KMS-11 (cell line): ENCODE results near the gene RAPGEF5.

Experiments
- H2AFZ ChIP-seq: fragments of 200-600 bp; sonication (generic); 2 replicates; pipeline ENCODE4 v1.6.1; 2016; ENCODE audit warnings: antibody characterized with exemption, mixed run types, low read depth
- H3K27ac ChIP-seq: fragments of 200-600 bp; sonication (generic); 2 replicates; pipeline ENCODE4 v1.6.1; 2016; ENCODE audit warnings: mild to moderate bottlenecking, mixed run types
- H3K27me3 ChIP-seq: fragments of 200-600 bp; sonication (generic); 2 replicates; pipeline ENCODE4 v1.6.1; 2017; ENCODE audit warnings: mild to moderate bottlenecking, low read depth, mixed run types, moderate library complexity; ENCODE audit not compliant: insufficient read depth
- H3K36me3 ChIP-seq: fragments of 200-600 bp; sonication (generic); 2 replicates; pipeline ENCODE4 v1.6.1; 2017; ENCODE audit warnings: mild to moderate bottlenecking, mixed run types; ENCODE audit not compliant: insufficient read depth
- H3K4me1 ChIP-seq: fragments of 200-600 bp; sonication (generic); 2 replicates; pipeline ENCODE4 v1.6.1; 2016; ENCODE audit warnings: mild to moderate bottlenecking, low read depth, mixed run types; ENCODE audit not compliant: poor library complexity, severe bottlenecking
- H3K4me2 ChIP-seq: fragments of 200-600 bp; sonication (generic); 2 replicates; pipeline ENCODE4 v1.7.0; 2016; ENCODE audit warnings: mild to moderate bottlenecking, mixed run types
- H3K4me3 ChIP-seq: fragments of 200-600 bp; sonication (generic); IDR thresholded peaks from 2 replicates; pipeline ENCODE4 v1.6.1; 2017; ENCODE audit warnings: low read depth, low read length, mixed read lengths; ENCODE audit not compliant: insufficient read depth
- H3K79me2 ChIP-seq: fragments of 200-600 bp; sonication (generic); 2 replicates; pipeline ENCODE4 v1.6.1; 2016; ENCODE audit warnings: low read depth, mixed run types; ENCODE audit not compliant: insufficient read depth
- H3K9ac ChIP-seq: fragments of 200-600 bp; sonication (generic); 2 replicates; pipeline ENCODE4 v1.6.1; 2016; ENCODE audit warnings: mild to moderate bottlenecking, mixed run types
- H4K20me1 ChIP-seq: fragments of 200-600 bp; sonication (generic); 2 replicates; pipeline ENCODE4 v1.6.1; 2016; ENCODE audit warnings: mild to moderate bottlenecking, mixed run types; ENCODE audit not compliant: insufficient read depth
- TF ChIP-seq, protein P1 (sequence below): fragments of 200-600 bp; sonication (generic); conservative IDR thresholded peaks from 2 replicates; pipeline ENCODE4 v1.6.1; 2017; ENCODE audit warnings: low read depth, mild to moderate bottlenecking, antibody characterized with exemption, low read length, moderate library complexity, mixed read lengths

Gene RAPGEF5

GRCh38 chr7:22200238-22200637 lies 156.7 kb downstream of the RAPGEF5 start:
- Histone ChIP-seq H3K4me3 (no peak overlapping the region), H3K9ac (no peak overlapping the region), H3K27me3 (no peaks in the 10 kb centered on the region), H3K27ac (no peak overlapping the region), H3K36me3 (no peaks in the 10 kb centered on the region), H2AFZ (no peak overlapping the region), H4K20me1 (no peaks in the 10 kb centered on the region), H3K4me1 (peaks cover 12% of the 10 kb centered on the region), H3K4me2 (no peak overlapping the region), H3K79me2 (no peaks in the 10 kb centered on the region)
- TF ChIP-seq, protein P1, sequence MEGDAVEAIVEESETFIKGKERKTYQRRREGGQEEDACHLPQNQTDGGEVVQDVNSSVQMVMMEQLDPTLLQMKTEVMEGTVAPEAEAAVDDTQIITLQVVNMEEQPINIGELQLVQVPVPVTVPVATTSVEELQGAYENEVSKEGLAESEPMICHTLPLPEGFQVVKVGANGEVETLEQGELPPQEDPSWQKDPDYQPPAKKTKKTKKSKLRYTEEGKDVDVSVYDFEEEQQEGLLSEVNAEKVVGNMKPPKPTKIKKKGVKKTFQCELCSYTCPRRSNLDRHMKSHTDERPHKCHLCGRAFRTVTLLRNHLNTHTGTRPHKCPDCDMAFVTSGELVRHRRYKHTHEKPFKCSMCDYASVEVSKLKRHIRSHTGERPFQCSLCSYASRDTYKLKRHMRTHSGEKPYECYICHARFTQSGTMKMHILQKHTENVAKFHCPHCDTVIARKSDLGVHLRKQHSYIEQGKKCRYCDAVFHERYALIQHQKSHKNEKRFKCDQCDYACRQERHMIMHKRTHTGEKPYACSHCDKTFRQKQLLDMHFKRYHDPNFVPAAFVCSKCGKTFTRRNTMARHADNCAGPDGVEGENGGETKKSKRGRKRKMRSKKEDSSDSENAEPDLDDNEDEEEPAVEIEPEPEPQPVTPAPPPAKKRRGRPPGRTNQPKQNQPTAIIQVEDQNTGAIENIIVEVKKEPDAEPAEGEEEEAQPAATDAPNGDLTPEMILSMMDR, result no peak

DNA sequence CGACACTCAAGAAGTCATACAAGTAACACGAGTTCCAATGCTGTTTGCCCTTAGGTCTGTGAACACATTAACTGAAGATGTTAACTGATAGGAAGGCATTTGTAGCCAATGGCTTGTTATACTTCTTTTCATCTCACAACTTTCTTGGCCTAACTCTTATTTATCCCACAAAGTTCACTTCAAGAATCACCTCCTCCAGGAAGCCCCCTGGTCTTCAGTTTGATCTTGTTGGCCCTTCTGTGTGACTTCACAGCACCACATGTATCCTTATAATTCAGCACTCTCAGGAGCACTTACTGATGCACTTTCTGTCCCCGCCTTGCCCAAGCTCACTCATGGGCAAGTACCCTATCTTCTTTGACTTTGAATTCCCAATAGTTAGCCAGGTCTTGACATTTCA lies 159.6 kb downstream of the RAPGEF5 start:
- no peaks in the 10 kb centered on the region for H3K36me3 ChIP-seq
- TF ChIP-seq, protein P1, result no peak
- H2AFZ ChIP-seq, result no peak overlapping the region
- H3K9ac ChIP-seq, result no peak overlapping the region
- no peaks in the 10 kb centered on the region for H3K27me3 ChIP-seq
- H3K4me2 ChIP-seq, result no peak overlapping the region
- H3K4me1 ChIP-seq, result peaks cover 12% of the 10 kb centered on the region
- no peaks in the 10 kb centered on the region for H4K20me1 ChIP-seq
- no peak overlapping the region for H3K4me3 ChIP-seq
- no peak overlapping the region for H3K27ac ChIP-seq
- H3K79me2 ChIP-seq, result no peaks in the 10 kb centered on the region

GRCh38 chr7:22196429-22196828 lies 160.5 kb downstream of the RAPGEF5 start:
- H3K4me3 ChIP-seq, result no peak overlapping the region
- H3K9ac ChIP-seq, result no peak overlapping the region
- H3K27ac ChIP-seq, result no peak overlapping the region
- TF ChIP-seq, protein P1, result no peak
- no peaks in the 10 kb centered on the region for H3K36me3 ChIP-seq
- no peak overlapping the region for H3K4me2 ChIP-seq
- H3K79me2 ChIP-seq, result no peaks in the 10 kb centered on the region
- no peak overlapping the region for H2AFZ ChIP-seq
- H3K27me3 ChIP-seq, result no peaks in the 10 kb centered on the region
- H4K20me1 ChIP-seq, result no peaks in the 10 kb centered on the region
- peaks cover 10% of the 10 kb centered on the region for H3K4me1 ChIP-seq

DNA sequence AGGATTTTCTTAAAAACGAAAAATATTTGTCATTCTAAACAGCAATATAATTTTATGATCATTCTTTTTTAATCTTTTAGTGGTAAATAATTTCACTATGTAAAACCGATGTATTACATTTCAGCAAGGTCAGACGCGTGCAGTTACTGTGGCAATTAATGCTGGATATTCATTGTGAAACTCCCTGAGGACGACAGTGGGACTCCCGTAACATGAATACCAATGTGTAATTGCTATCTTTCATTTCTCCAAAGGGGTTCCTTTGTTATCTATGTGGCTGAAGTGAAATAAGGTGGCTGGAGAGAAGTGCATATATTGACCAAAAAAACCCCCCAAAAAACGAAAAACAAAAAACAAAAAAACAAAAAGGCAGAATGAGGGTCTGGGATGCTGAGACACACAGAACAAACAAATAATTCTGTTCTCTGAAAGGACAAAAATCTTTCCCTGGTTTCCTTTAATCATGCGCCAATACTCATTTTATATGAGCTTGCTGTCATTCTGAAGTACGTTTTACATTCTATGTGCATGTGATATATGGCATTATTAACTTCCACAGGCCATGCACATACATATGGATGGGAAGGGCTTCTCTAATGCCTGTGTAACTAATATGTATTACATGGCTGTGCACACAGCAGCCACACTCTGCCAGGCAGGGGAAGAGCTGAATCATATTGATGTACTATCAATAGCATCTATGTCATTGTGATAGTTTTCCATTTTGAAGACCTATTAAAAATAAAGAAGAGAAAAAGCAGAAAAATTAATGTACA lies 161.4 kb downstream of the RAPGEF5 start:
- Histone ChIP-seq H3K79me2 (no peaks in the 10 kb centered on the region), H4K20me1 (no peaks in the 10 kb centered on the region), H3K4me1 (peaks cover 1% of the 10 kb centered on the region), H3K4me2 (no peak overlapping the region), H3K9ac (no peak overlapping the region), H3K27ac (no peak overlapping the region), H3K4me3 (no peak overlapping the region), H3K27me3 (no peaks in the 10 kb centered on the region), H2AFZ (no peak overlapping the region), H3K36me3 (no peaks in the 10 kb centered on the region)
- TF ChIP-seq, protein P1, result no peak
